Vagina (tissue), 2 donors: ENCODE measurements around the gene TBXAS1. TPM values are rescaled to one million over a fixed set of nuclear protein-coding genes. Genes with fewer than 3 reads are reported as not detected.

Experiments used
- DNase-seq, 2 donors: peaks; one replicate each; pipeline ENCODE4 v3.0.0-alpha.2; 2017; ENCODE audit errors: extremely low spot score in 2 of 2
- H3K27ac ChIP-seq: fragments of 200-600 bp; sonication (generic); one replicate; pipeline ENCODE4 v1.5.1; 2019
- H3K27me3 ChIP-seq: fragments of 200-600 bp; sonication (generic); one replicate; pipeline ENCODE4 v1.5.1; 2019
- H3K36me3 ChIP-seq, 2 donors: fragments of 200-600 bp; sonication (generic); one replicate each; pipeline ENCODE4 v1.5.1; 2017 to 2019
- H3K4me1 ChIP-seq: fragments of 200-600 bp; sonication (generic); one replicate; pipeline ENCODE4 v1.5.1; 2019
- H3K4me3 ChIP-seq, 2 donors: fragments of 200-600 bp; sonication (generic); 1 replicate in 1 of 2; 2 replicates in 1 of 2; pipeline ENCODE4 v1.5.1; 2016 to 2019
- H3K9me3 ChIP-seq: fragments of 200-600 bp; sonication (generic); one replicate; pipeline ENCODE4 v1.5.1; 2019
- CTCF ChIP-seq, 3 experiments: fragments of 450-650 bp in 2 of 3; fragments of 200-600 bp in 1 of 3; sonication (generic) in 1 of 3; IDR thresholded peaks; one replicate each; pipeline ENCODE4 v1.5.1; 2017 to 2019; ENCODE audit warnings: antibody characterized with exemption in 3 of 3, mild to moderate bottlenecking in 2 of 3, moderate library complexity in 2 of 3
- POLR2A ChIP-seq, 2 donors: fragments of 450-650 bp; IDR thresholded peaks; one replicate each; pipeline ENCODE4 v1.6.1; 2017; ENCODE audit warnings: antibody characterized with exemption in 2 of 2, mild to moderate bottlenecking in 2 of 2, moderate library complexity in 2 of 2
- POLR2AphosphoS5 ChIP-seq, 2 donors: sonication (generic); formaldehyde crosslinking; IDR thresholded peaks; one replicate each; pipeline ENCODE4 v1.9.0; 2017; ENCODE audit warnings: antibody characterized with exemption in 2 of 2, mild to moderate bottlenecking in 2 of 2, low read depth in 1 of 2; ENCODE audit not compliant: insufficient read depth in 1 of 2
- intact Hi-C: fragments of 100-400 bp; cut with DNase I; formaldehyde crosslinking; loops from one replicate; pipeline ENCODE4 v1.15.1; 2023
- total RNA-seq: library from RNA; depleted of rRNA; stranded (reverse); fragments of >200 nt; gene quantifications from one replicate; pipeline ENCODE4 v1.2.3, GENCODE V29; 2016

The TBXAS1 gene
- total RNA-seq, 1 donor from 2014 or later = 18.4 TPM

- no peak for DNase-seq
- no peak overlapping the region for H3K27ac ChIP-seq
- no peak overlapping the region for H3K4me3 ChIP-seq
- no peaks in the 10 kb centered on the region for H3K9me3 ChIP-seq
- intact Hi-C loops = no loop called here
- TF ChIP-seq POLR2AphosphoS5 (IDR thresholded peaks at IDR 0.05; ENCODE audit: insufficient read depth in 1 of 2, low read depth in 1 of 2) (no peak), POLR2A (IDR thresholded peaks at IDR 0.05) (no peak), CTCF (IDR thresholded peaks at IDR 0.05) (no peak)
- H3K36me3 ChIP-seq = no peaks in the 10 kb centered on the region
- H3K27me3 ChIP-seq = no peaks in the 10 kb centered on the region
- H3K4me1 ChIP-seq = no peaks in the 10 kb centered on the region
Measured at GRCh38 chr7:139953229-139953628, 124.2 kb downstream of the TBXAS1 start.

- Histone ChIP-seq H3K27me3 (no peaks in the 10 kb centered on the region), H3K36me3 (no peaks in the 10 kb centered on the region), H3K9me3 (no peaks in the 10 kb centered on the region), H3K4me3 (no peak overlapping the region), H3K27ac (no peak overlapping the region), H3K4me1 (no peaks in the 10 kb centered on the region)
- TF ChIP-seq POLR2AphosphoS5 (IDR thresholded peaks at IDR 0.05; ENCODE audit: insufficient read depth in 1 of 2, low read depth in 1 of 2) = no peak
- no peak for TF ChIP-seq POLR2A (IDR thresholded peaks at IDR 0.05)
- TF ChIP-seq CTCF (IDR thresholded peaks at IDR 0.05) = no peak
- no peak for DNase-seq
- intact Hi-C loops = no loop called here
Measured at GRCh38 chr7:139955109-139955820, 126.2 kb downstream of the TBXAS1 start.

- no peak overlapping the region for H3K27ac ChIP-seq
- intact Hi-C loops = no loop called here
- no peak overlapping the region for H3K4me3 ChIP-seq
- TF ChIP-seq CTCF (IDR thresholded peaks at IDR 0.05) (no peak), POLR2A (IDR thresholded peaks at IDR 0.05) (no peak), POLR2AphosphoS5 (IDR thresholded peaks at IDR 0.05; ENCODE audit: insufficient read depth in 1 of 2, low read depth in 1 of 2) (no peak)
- no peaks in the 10 kb centered on the region for H3K36me3 ChIP-seq
- H3K9me3 ChIP-seq = no peaks in the 10 kb centered on the region
- DNase-seq = no peak
- H3K4me1 ChIP-seq = no peaks in the 10 kb centered on the region
- H3K27me3 ChIP-seq = no peaks in the 10 kb centered on the region
Measured at GRCh38 chr7:139958599-139959284, 129.7 kb downstream of the TBXAS1 start.

GRCh38 chr7:139959285-139959628 lies 130.2 kb downstream of the TBXAS1 start:
- Histone ChIP-seq H3K27me3 (no peaks in the 10 kb centered on the region), H3K4me1 (no peaks in the 10 kb centered on the region), H3K4me3 (no peak overlapping the region), H3K36me3 (no peaks in the 10 kb centered on the region), H3K27ac (no peak overlapping the region), H3K9me3 (no peaks in the 10 kb centered on the region)
- no peak for DNase-seq
- TF ChIP-seq POLR2AphosphoS5 (IDR thresholded peaks at IDR 0.05; ENCODE audit: insufficient read depth in 1 of 2, low read depth in 1 of 2) (no peak), POLR2A (IDR thresholded peaks at IDR 0.05) (no peak), CTCF (IDR thresholded peaks at IDR 0.05) (no peak)
- intact Hi-C loops = no loop called here

GRCh38 chr7:139959718-139960117 lies 130.7 kb downstream of the TBXAS1 start:
- Histone ChIP-seq H3K4me3 (no peak overlapping the region), H3K4me1 (no peaks in the 10 kb centered on the region), H3K27ac (no peak overlapping the region), H3K27me3 (no peaks in the 10 kb centered on the region), H3K9me3 (no peaks in the 10 kb centered on the region), H3K36me3 (no peaks in the 10 kb centered on the region)
- DNase-seq = no peak
- intact Hi-C loops = no loop called here
- TF ChIP-seq CTCF (IDR thresholded peaks at IDR 0.05) (no peak), POLR2AphosphoS5 (IDR thresholded peaks at IDR 0.05; ENCODE audit: insufficient read depth in 1 of 2, low read depth in 1 of 2) (no peak), POLR2A (IDR thresholded peaks at IDR 0.05) (no peak)
